Testis (tissue), 3 donors: Measurements from ENCODE around the gene ATF1. TPM values are rescaled to one million over a fixed set of nuclear protein-coding genes. Genes with fewer than 3 reads are reported as not detected.

Source experiments
- DNase-seq: peaks from one replicate; pipeline ENCODE4 v3.0.0-alpha.2; 2019
- H3K27ac ChIP-seq, 2 donors: fragments of 200-600 bp; sonication (generic); one replicate each; pipeline ENCODE4 v1.5.1; 2019
- H3K27me3 ChIP-seq: fragments of 200-600 bp; sonication (generic); one replicate; pipeline ENCODE4 v1.5.1; 2019
- H3K36me3 ChIP-seq: fragments of 200-600 bp; sonication (generic); one replicate; pipeline ENCODE4 v1.5.1; 2017; ENCODE audit warnings: low read depth; ENCODE audit errors: missing control alignments
- H3K4me1 ChIP-seq: fragments of 200-600 bp; sonication (generic); one replicate; pipeline ENCODE4 v1.5.1; 2019
- H3K4me3 ChIP-seq, 2 donors: fragments of 200-600 bp; sonication (generic); one replicate each; pipeline ENCODE4 v1.5.1; 2017 to 2019
- H3K9me3 ChIP-seq: fragments of 200-600 bp; sonication (generic); one replicate; pipeline ENCODE4 v1.5.1; 2017
- CTCF ChIP-seq, 3 experiments: fragments of 450-650 bp in 2 of 3; fragments of 200-600 bp in 1 of 3; sonication (generic) in 1 of 3; IDR thresholded peaks; one replicate each; pipeline ENCODE4 v1.5.1; 2016 to 2019; ENCODE audit warnings: antibody characterized with exemption in 3 of 3, mild to moderate bottlenecking in 2 of 3, moderate library complexity in 1 of 3
- POLR2A ChIP-seq: fragments of 450-650 bp; IDR thresholded peaks from one replicate; pipeline ENCODE4 v1.6.1; 2017; ENCODE audit warnings: antibody characterized with exemption, mild to moderate bottlenecking, moderate library complexity
- WGBS, 2 donors: methylation state at CpG; one replicate each; pipeline ENCODE4 v1.1.5; 2018; 5-methylcytosine and 5-hydroxymethylcytosine counted together
- intact Hi-C: fragments of 100-400 bp; cut with DNase I; formaldehyde crosslinking; loops from one replicate; pipeline ENCODE4 v1.15.1; 2023; ENCODE audit warnings: low total_unique reads
- polyA plus RNA-seq: library from polyadenylated mRNA; stranded (reverse); fragments of 350-450 nt; fragmentation: Illumina TruSeq; extraction: RNeasy Lipid Tissue Mini Kit (QIAGEN cat#74804); gene quantifications from one replicate; pipeline ENCODE4 v1.2.3, GENCODE V29; 2014; ENCODE audit warnings: low read depth, low replicate concordance; ENCODE audit not compliant: insufficient read depth
- total RNA-seq, 2 donors: library from RNA; depleted of rRNA; stranded (reverse); fragments of >200 nt; gene quantifications; one replicate each; pipeline ENCODE4 v1.2.3, GENCODE V29; 2016

ATF1 gene
- total and polyA plus RNA-seq, 3 donors from 2014 or later, result 17.1 to 18.2 (median 17.7) TPM

GRCh38 chr12:50786498-50787231, 22.8 kb downstream of the ATF1 start:
- DNase-seq, result no peak
- H3K27ac ChIP-seq, result no peak overlapping the region
- no peak overlapping the region for H3K4me3 ChIP-seq
- WGBS, 2 donors, result 87 to 98% methylated on average over 3 of the region's 3 CpGs
- TF ChIP-seq POLR2A (no peak), CTCF (IDR thresholded peaks at IDR 0.05) (no peak)
- no peaks in the 10 kb centered on the region for H3K36me3 ChIP-seq
- H3K9me3 ChIP-seq, result no peaks in the 10 kb centered on the region
- intact Hi-C loops, result no loop called here
- H3K4me1 ChIP-seq, result no peaks in the 10 kb centered on the region
- H3K27me3 ChIP-seq, result no peaks in the 10 kb centered on the region

- H3K27ac ChIP-seq, result no peak overlapping the region
- H3K9me3 ChIP-seq, result no peaks in the 10 kb centered on the region
- no peaks in the 10 kb centered on the region for H3K4me1 ChIP-seq
- H3K4me3 ChIP-seq, result no peak overlapping the region
- no peaks in the 10 kb centered on the region for H3K36me3 ChIP-seq
- H3K27me3 ChIP-seq, result no peaks in the 10 kb centered on the region
- intact Hi-C loops, result no loop called here
- 94 to 96% methylated on average over 2 of the region's 2 CpGs for WGBS, 2 donors
- no peak for DNase-seq
- TF ChIP-seq POLR2A (no peak), CTCF (IDR thresholded peaks at IDR 0.05) (no peak)
Measured at GRCh38 chr12:50787618-50788017, 23.7 kb downstream of the ATF1 start.

- 91% methylated on average over 3 of the region's 3 CpGs for WGBS, 2 donors
- intact Hi-C loops, result no loop called here
- no peaks in the 10 kb centered on the region for H3K36me3 ChIP-seq
- DNase-seq, result no peak
- TF ChIP-seq POLR2A (no peak), CTCF (IDR thresholded peaks at IDR 0.05) (no peak)
- H3K4me1 ChIP-seq, result no peaks in the 10 kb centered on the region
- H3K27ac ChIP-seq, result no peak overlapping the region
- H3K27me3 ChIP-seq, result no peaks in the 10 kb centered on the region
- H3K9me3 ChIP-seq, result no peaks in the 10 kb centered on the region
- H3K4me3 ChIP-seq, result no peak overlapping the region
Measured at GRCh38 chr12:50788561-50788960, 24.7 kb downstream of the ATF1 start.

GRCh38 chr12:50790081-50790480, 26.2 kb downstream of the ATF1 start:
- DNase-seq, result no peak
- no peaks in the 10 kb centered on the region for H3K36me3 ChIP-seq
- H3K4me3 ChIP-seq, result no peak overlapping the region
- no peaks in the 10 kb centered on the region for H3K9me3 ChIP-seq
- no peak for TF ChIP-seq POLR2A
- no peak for TF ChIP-seq CTCF (IDR thresholded peaks at IDR 0.05)
- H3K27ac ChIP-seq, result no peak overlapping the region
- intact Hi-C loops, result no loop called here
- 90 to 92% methylated on average over 5 of the region's 5 CpGs for WGBS, 2 donors
- no peaks in the 10 kb centered on the region for H3K4me1 ChIP-seq
- no peaks in the 10 kb centered on the region for H3K27me3 ChIP-seq

GRCh38 chr12:50799908-50800307, 36.0 kb downstream of the ATF1 start:
- Histone ChIP-seq H3K9me3 (no peaks in the 10 kb centered on the region), H3K27ac (no peak overlapping the region), H3K4me3 (no peak overlapping the region), H3K36me3 (no peaks in the 10 kb centered on the region), H3K4me1 (no peaks in the 10 kb centered on the region), H3K27me3 (no peaks in the 10 kb centered on the region)
- intact Hi-C loops, result no loop called here
- WGBS, 2 donors, result 98 to 100% methylated on average over 2 of the region's 2 CpGs
- TF ChIP-seq CTCF (IDR thresholded peaks at IDR 0.05), result no peak
- no peak for TF ChIP-seq POLR2A
- DNase-seq, result no peak
